HG03280 (cell line): ENCODE results near the gene ETFBKMT.
"Not testable (repeated sequence)": the region's sequence is repeated elsewhere in the genome, so short reads cannot be mapped to it uniquely, and the experiment has no call there.

Experiments
- ATAC-seq: cut with Tn5 transposase; IDR thresholded peaks from one replicate; pipeline ENCODE4 v1.9.1; 2021; ENCODE audit warnings: mild to moderate bottlenecking, moderate library complexity; ENCODE audit not compliant: unreplicated experiment

ETFBKMT gene

DNA sequence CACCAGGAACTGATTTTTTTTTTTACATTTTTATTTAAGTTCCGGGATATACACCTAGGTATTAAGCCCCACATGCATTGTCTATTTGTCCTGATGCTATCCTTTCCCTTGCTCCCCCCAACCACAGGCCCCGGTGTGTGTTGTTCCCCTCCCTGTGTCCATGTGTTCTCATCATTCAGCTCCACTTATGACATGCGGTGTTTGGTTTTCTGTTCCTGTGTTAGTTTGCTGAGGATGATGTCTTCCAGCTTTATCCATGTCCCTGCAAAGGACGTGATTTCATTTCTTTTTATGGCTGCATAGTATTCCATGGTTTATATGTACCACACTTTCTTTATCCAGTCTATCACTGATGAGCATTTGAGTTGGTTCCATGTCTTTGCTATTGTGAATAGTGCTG is 57.5 kb downstream of the ETFBKMT start:
- ATAC-seq = not testable (repeated sequence)

- not testable (repeated sequence) for ATAC-seq
These were observed 59.2 kb downstream of the ETFBKMT start for GRCh38 chr12:31718542-31719198.

DNA sequence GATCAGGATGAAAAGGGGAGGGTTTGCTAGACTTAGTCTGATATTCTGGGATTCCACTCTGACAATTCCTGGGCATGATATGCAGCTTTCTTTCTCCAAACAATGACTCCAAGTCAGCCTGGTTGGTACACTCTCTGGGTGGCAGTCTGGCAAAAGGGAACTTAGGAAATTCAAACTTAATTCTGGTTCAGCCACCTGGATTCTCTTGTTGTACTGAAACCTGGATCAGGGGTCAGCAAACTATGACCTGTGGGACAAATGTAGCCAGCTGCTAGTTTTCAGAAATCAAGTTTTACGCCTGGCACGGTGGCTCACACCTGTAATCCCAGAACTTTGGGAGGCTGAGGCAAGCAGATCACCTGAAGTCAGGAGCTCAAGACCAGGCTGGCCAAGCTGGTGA is 63.1 kb downstream of the ETFBKMT start:
- ATAC-seq = no peak
